SU-DHL-6 (cell line): Measurements from ENCODE around the gene FRMPD2.
"Not testable (repeated sequence)": the region's sequence is repeated elsewhere in the genome, so short reads cannot be mapped to it uniquely, and the experiment has no call there.

ENCODE experiments used
- H2AFZ ChIP-seq: fragments of 200-600 bp; sonication (generic); 2 replicates; pipeline ENCODE4 v1.6.1; 2014; ENCODE audit warnings: low read depth, mild to moderate bottlenecking, moderate library complexity, mixed read lengths, antibody characterized with exemption, low read length; ENCODE audit not compliant: severe bottlenecking
- H3F3A ChIP-seq: fragments of 200-600 bp; shearing (Covaris generic); 2 replicates; pipeline ENCODE4 v1.6.0; 2016; ENCODE audit warnings: antibody characterized with exemption, mild to moderate bottlenecking; ENCODE audit not compliant: insufficient read depth
- H3K27ac ChIP-seq: fragments of 200-600 bp; sonication (generic); 2 replicates; pipeline ENCODE4 v1.5.1; 2016; ENCODE audit warnings: low read depth, mild to moderate bottlenecking, low read length, moderate library complexity, mixed read lengths
- H3K27me3 ChIP-seq: fragments of 200-600 bp; sonication (generic), shearing (Covaris generic); 2 replicates; pipeline ENCODE4 v1.6.0; 2014; ENCODE audit warnings: mild to moderate bottlenecking, low read length
- H3K36me3 ChIP-seq: fragments of 200-600 bp; sonication (generic); 2 replicates; pipeline ENCODE4 v1.6.1; 2014; ENCODE audit warnings: mild to moderate bottlenecking, low read length, mixed read lengths
- H3K4me2 ChIP-seq: fragments of 300-600, 200-600 bp; shearing (Covaris generic), sonication (generic); 2 replicates; pipeline ENCODE4 v1.6.0; 2014; ENCODE audit warnings: low read length, low read depth, mild to moderate bottlenecking; ENCODE audit not compliant: poor library complexity, severe bottlenecking
- H3K4me3 ChIP-seq: fragments of 200-600 bp; sonication (generic); 2 replicates; pipeline ENCODE4 v1.5.1; 2014; ENCODE audit warnings: antibody characterized with exemption, low read length, mild to moderate bottlenecking, mixed read lengths; ENCODE audit not compliant: insufficient read depth, poor library complexity, severe bottlenecking
- H3K79me2 ChIP-seq: fragments of 200-600 bp; sonication (generic); 2 replicates; pipeline ENCODE4 v1.6.1; 2014; ENCODE audit warnings: mild to moderate bottlenecking, low read length, moderate library complexity; ENCODE audit not compliant: insufficient read depth
- H3K9ac ChIP-seq: fragments of 200-600 bp; sonication (generic); 2 replicates; pipeline ENCODE4 v1.7.0; 2014; ENCODE audit warnings: mild to moderate bottlenecking, low read length
- H3K9me2 ChIP-seq: fragments of 200-600 bp; sonication (generic); replicated peaks from 2 replicates; pipeline ENCODE4 v1.6.1; 2014; ENCODE audit warnings: low read length; ENCODE audit not compliant: insufficient read depth
- H3K9me3 ChIP-seq: fragments of 200-600 bp; sonication (generic); 2 replicates; pipeline ENCODE4 v1.6.1; 2014; ENCODE audit warnings: low read length, mixed read lengths; ENCODE audit not compliant: insufficient read depth
- H4K20me1 ChIP-seq: fragments of 200-600 bp; sonication (generic); 2 replicates; pipeline ENCODE4 v1.6.1; 2014; ENCODE audit warnings: low read depth, mild to moderate bottlenecking, antibody characterized with exemption, low read length, moderate library complexity, mixed read lengths

FRMPD2 gene

DNA sequence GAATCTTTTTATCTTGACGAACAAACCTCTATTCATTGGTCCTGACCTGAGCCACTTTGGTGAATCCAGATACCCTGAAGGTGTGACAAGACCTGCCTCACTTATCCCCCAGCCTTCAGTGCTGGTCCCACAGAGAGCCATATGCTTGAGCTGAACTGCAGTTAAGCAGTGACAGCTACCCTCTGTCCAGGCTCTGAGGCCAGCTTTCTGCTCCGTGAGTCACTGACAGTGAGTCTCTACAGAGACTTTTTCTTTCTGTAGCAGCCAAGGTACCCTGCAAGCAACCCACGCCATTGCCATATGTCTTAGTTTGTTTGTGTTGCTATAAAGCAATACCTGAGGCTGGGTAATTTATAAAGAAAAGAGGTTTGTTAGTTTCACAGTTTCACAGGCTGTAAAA, 133.5 kb downstream of the FRMPD2 start:
- not testable (repeated sequence) for H4K20me1 ChIP-seq, H3F3A ChIP-seq, H3K36me3 ChIP-seq, H3K4me3 ChIP-seq, H2AFZ ChIP-seq, H3K9ac ChIP-seq, H3K79me2 ChIP-seq, H3K27ac ChIP-seq, H3K4me2 ChIP-seq, H3K9me3 ChIP-seq, H3K27me3 ChIP-seq, H3K9me2 ChIP-seq

DNA sequence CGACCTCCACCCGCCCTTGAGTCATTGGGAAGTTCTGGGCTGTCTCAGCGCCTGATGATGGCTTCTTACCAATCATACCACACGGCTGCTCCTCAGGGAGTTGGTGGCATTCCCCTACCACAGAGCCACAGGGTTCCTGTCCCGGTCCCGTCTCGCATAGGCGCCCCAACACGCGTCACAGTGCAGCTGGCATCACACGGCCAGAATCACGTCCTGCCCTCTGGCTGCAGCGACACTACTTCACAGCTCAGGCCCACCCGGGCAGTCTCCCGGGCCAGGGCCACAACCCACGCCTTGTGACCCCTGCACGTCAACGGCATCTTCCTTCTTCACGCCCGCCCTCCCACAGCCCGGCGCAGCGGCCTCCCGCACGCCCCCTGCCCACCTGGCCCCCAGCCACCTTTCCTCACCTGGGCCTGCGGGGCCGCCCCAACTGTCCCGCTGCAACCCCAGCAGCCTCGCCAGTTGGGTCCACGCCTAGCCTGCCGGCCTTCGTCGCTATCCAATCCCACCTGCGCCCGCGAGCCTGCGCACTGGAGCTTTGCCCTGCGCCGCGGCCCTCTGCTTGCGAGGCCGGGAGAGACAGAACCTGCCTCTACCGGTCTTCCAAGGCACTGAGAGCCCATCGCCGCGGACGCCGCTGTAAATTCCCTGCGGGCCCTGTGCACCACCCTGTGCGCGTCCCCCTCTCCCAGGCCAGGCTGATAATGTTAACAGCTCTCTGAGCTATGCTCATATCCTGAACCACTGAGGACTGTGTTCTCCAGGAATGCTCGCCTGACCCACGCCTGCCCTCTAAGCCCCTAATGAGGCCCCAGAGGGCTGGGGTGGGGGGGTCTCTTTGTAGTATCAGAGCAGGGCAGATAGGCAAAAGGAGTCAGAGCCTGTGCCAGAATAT, 134.3 kb downstream of the FRMPD2 start:
- not testable (repeated sequence) for H3K4me3 ChIP-seq, H3K9me2 ChIP-seq, H2AFZ ChIP-seq, H3K4me2 ChIP-seq, H3K36me3 ChIP-seq, H3K9me3 ChIP-seq, H3K27me3 ChIP-seq, H3K27ac ChIP-seq, H3K79me2 ChIP-seq, H4K20me1 ChIP-seq, H3F3A ChIP-seq, H3K9ac ChIP-seq

DNA sequence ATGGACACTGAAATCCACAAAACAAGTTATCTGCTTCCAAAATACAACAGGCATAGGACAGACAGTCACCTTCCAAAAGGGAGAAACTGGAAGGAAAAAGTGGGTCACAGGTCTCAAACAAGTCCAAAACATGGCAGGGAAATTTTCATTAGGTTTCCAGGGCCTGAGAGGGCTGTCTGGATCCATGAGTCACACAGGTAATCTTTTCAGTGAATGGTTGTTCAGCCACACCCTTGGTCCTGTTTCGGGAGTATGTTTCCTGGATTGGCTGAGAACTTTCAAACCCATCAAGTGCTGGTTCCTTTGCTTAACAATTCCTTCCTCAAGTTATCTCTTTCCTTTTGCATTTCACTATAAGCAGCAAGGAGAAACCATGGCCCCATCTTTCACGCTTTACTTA, 145.5 kb downstream of the FRMPD2 start:
- H3K9me2 ChIP-seq, H3F3A ChIP-seq, H3K27me3 ChIP-seq, H3K36me3 ChIP-seq, H3K4me3 ChIP-seq, H3K9ac ChIP-seq, H3K79me2 ChIP-seq, H4K20me1 ChIP-seq, H3K9me3 ChIP-seq, H3K4me2 ChIP-seq, H2AFZ ChIP-seq, H3K27ac ChIP-seq: not testable (repeated sequence)

DNA sequence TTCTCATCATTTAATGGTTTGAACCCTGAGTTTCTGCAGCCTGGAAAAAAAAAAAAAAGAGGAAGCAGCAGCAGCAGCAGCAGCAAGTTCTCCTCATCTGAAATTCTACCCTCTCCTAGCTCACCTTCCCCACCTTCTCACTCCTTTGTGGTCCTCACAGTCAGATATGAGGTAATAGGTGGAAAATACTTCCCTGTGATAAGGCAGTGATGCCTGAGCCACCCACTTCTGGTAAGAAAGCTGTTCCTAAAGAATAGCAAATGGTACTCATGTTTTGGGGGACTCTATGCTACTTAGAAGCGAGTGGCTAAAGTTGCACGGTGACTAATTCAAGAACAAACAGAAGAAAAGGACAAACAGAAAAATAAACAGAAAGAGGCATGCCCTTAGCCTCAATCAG, 148.2 kb downstream of the FRMPD2 start:
- not testable (repeated sequence) for H3K27me3 ChIP-seq, H3K4me2 ChIP-seq, H3F3A ChIP-seq, H3K79me2 ChIP-seq, H3K27ac ChIP-seq, H3K9ac ChIP-seq, H3K9me2 ChIP-seq, H3K9me3 ChIP-seq, H3K4me3 ChIP-seq, H3K36me3 ChIP-seq, H4K20me1 ChIP-seq, H2AFZ ChIP-seq

DNA sequence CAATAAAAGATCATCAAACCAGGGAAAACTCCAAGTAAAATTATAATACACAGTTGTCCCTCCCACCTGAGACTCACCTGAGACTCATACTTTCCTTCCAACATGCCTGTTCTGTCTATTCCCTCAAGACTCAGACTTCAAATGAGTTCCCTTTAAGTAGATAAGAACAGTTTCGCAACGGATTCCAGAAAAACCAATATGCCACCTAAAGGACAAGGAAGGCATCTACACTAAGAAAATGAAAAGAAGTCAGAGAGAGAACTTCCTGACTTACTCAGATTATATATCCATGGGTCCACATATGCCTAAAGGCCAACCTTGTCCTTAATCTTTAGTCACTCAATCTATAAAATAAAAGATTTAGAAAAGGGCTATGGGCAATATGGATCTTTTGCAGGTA, 148.9 kb downstream of the FRMPD2 start:
- not testable (repeated sequence) for H3K27ac ChIP-seq, H3K9ac ChIP-seq, H3K4me2 ChIP-seq, H3K9me2 ChIP-seq, H3K4me3 ChIP-seq, H2AFZ ChIP-seq, H4K20me1 ChIP-seq, H3K79me2 ChIP-seq, H3F3A ChIP-seq, H3K36me3 ChIP-seq, H3K27me3 ChIP-seq, H3K9me3 ChIP-seq

DNA sequence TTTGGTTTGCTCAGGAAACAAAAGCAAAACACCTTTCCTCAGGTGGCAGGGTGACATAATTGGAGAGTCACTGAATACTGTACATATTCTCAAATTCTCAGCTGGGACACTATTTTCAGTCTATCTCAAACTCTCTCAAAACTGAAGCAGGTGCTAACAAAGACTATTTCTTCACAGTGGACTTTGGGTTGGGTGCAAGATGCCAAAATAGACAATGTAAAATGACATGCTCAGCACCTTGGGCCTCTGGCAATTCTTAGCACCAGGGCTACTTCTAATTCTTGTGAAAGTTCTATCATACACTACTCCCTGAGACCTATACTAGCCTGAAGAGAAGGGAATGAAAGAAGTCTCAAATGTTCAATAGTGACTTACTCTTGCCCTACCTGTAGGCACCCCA, 151.9 kb downstream of the FRMPD2 start:
- H3K9me2 ChIP-seq, H3K9me3 ChIP-seq, H3K9ac ChIP-seq, H3K27ac ChIP-seq, H3K27me3 ChIP-seq, H3K79me2 ChIP-seq, H3F3A ChIP-seq, H2AFZ ChIP-seq, H4K20me1 ChIP-seq, H3K4me2 ChIP-seq, H3K4me3 ChIP-seq, H3K36me3 ChIP-seq: not testable (repeated sequence)

DNA sequence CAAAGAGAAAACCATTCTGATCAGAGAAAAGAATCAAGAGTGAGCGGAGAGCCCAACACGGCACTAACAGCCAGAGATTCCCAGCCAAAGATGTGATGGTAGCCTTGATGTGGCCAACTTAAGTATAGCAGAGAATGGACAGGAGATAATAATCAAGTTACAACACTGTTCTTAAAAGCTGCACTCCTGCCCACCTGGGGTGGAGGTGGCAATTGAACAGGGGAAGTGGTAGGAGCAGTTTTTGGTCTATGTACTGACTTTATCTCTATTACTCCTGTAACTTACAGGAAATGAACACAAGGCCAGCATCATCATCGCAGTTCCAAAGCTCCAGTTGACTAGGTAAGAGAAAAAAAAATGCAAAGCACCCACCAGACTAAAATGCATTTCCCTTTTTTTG, 164.2 kb downstream of the FRMPD2 start:
- H2AFZ ChIP-seq, H3F3A ChIP-seq, H4K20me1 ChIP-seq, H3K79me2 ChIP-seq, H3K4me3 ChIP-seq, H3K36me3 ChIP-seq, H3K9ac ChIP-seq, H3K27ac ChIP-seq, H3K4me2 ChIP-seq, H3K9me3 ChIP-seq, H3K27me3 ChIP-seq, H3K9me2 ChIP-seq: not testable (repeated sequence)
